SK-N-SH (cell line): ENCODE results near the gene DHX36.

Source experiments
- CTCF ChIP-seq: fragments of 200-600 bp; sonication (generic); IDR thresholded peaks from 2 replicates; pipeline ENCODE4 v1.6.1; 2017; ENCODE audit warnings: antibody characterized with exemption, mild to moderate bottlenecking, moderate library complexity
- FOXJ3 ChIP-seq: sonication (generic); formaldehyde crosslinking; IDR thresholded peaks from 2 replicates; pipeline ENCODE4 v1.5.1; 2020; ENCODE audit warnings: mild to moderate bottlenecking, missing genetic modification reagents
- POLR2AphosphoS5 ChIP-seq: IDR thresholded peaks from 2 replicates; pipeline ENCODE4 v1.6.1; 2012; ENCODE audit warnings: low read depth, low read length
- RCOR1 ChIP-seq: fragments of 150-350 bp; IDR thresholded peaks from 2 replicates; pipeline ENCODE4 v1.6.1; 2017; ENCODE audit warnings: antibody characterized with exemption, low read length
- RFX5 ChIP-seq: IDR thresholded peaks from 2 replicates; pipeline ENCODE4 v1.6.1; 2012; ENCODE audit warnings: mild to moderate bottlenecking, improper control_type of control experiment, low read length
- TAF1 ChIP-seq: IDR thresholded peaks from 2 replicates; pipeline ENCODE4 v1.6.1; 2012; ENCODE audit warnings: low read depth, mild to moderate bottlenecking, low read length, moderate library complexity, borderline replicate concordance
- USF1 ChIP-seq: IDR thresholded peaks from 2 replicates; pipeline ENCODE4 v1.4.0; 2012; ENCODE audit warnings: low read depth, borderline replicate concordance
- YY1 ChIP-seq: IDR thresholded peaks from 2 replicates; pipeline ENCODE4 v1.4.0; 2012; ENCODE audit warnings: low read depth, mild to moderate bottlenecking

DNA sequence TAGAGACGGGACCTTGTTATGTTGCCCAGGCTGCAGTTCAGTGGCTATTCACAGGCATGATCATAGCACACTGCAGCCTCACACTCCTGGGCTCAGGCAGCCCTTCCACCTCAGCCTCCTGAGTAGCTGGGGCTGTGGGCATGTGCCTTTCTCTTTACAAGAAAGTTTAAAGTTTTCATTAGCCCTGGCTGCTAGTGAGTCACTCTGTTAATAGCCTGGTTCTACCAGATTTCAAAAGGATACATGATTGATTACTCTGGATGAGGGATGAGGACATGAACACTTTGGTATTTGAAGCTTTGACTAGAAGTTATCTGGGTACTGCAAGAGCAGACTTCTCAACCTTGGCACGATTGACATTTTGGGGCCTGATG is 95.1 kb downstream of the DHX36 start:
- TF ChIP-seq CTCF (no peak), YY1 (no peak), FOXJ3 (no peak), USF1 (no peak), RFX5 (no peak), TAF1 (no peak), POLR2AphosphoS5 (no peak), RCOR1 (no peak)
